GM18951 (cell line): ENCODE results near the gene CSF2RB.

Experiments
- POLR2A ChIP-seq: IDR thresholded peaks from 4 replicates; pipeline ENCODE4 v1.6.1; 2011; ENCODE audit warnings: mild to moderate bottlenecking; ENCODE audit not compliant: insufficient read length, insufficient read depth; ENCODE audit errors: extremely low read depth
- in situ Hi-C: fragments of 300-500 bp; cut with MboI; formaldehyde crosslinking; loops from one replicate; pipeline ENCODE4 v1.12.0; 2022; ENCODE audit warnings: low sequenced_read_pairs, mixed read lengths, inconsistent platforms; ENCODE audit not compliant: unreplicated experiment

The CSF2RB gene

DNA sequence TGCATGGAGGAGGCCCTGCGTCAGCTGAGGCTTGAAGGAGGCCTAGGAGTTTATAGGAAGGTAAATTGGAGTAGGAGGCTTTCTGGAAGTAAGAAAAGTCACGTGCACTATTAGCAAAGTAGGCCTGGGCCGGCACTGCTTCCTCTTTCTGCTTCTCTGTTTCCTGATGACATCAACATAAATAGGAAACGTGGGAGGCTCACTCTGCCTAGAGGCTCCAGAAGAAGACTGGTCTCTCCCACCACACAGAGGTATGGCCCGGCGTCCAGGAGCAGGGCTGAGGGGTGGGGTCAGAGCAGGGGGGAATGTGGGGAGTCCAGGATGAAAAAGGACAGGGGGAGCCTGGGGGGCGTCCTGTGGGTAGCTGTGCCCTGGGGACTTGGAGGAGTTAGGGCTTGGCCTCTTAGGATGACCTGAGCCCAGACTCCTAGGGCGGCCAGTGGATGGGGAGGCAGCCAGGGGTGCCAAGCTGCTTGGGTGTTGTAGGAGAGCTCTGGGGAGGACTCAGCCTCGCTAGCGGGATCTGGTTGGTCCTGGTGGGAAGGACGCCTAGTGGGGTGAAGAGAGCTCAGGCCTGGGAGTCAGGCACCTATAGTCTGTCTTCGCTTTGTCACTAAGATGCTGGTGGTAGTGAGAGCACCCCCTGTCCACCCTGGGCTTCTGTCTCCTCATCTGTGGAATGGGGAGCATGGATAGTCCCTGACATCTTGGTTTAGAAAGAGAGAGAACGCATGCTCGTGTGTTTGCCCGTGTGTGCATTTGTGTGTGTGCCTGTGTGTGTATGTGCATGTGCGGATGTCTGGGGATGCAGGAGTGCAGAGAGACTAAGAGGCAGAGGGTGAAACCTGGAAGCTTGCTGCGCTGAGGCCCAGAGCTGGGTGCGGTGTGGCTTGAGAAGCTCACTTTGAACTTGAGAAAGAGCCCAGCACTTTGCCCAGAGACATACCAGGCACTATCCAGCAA, at the start of gene CSF2RB:
CSF2RB (plus strand) TSS at position 202 of the 963 bp plus-strand sequence. CDS start 8,580 bp downstream, outside the sequence.
- peak; percentile 31 for TF ChIP-seq POLR2A
- in situ Hi-C loops: no loop called here

DNA sequence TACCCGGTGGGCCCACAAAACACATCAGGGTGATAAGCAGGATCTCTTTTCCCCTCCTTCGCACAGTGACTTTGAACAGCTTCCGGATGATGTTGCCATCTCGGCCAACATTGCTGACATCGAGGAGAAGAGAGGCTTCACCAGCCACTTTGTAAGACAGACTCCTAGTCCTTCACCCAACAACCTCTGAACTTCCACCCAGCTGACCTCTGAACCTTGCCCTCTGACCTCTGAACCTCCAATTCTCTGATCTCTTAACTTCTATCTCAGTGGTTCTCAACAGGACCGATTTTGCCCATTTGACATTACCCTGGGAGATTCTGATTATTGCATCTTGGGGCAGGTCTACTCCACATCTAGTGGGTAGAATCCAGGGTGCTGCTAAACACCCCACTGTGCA, 49.4 kb upstream of the CSF2RB start:
- in situ Hi-C loops: loop anchor here (10.0 kb wide), 1 partner anchor 111 kb away; no protein-coding TSS in a partner anchor
- no peak for TF ChIP-seq POLR2A

DNA sequence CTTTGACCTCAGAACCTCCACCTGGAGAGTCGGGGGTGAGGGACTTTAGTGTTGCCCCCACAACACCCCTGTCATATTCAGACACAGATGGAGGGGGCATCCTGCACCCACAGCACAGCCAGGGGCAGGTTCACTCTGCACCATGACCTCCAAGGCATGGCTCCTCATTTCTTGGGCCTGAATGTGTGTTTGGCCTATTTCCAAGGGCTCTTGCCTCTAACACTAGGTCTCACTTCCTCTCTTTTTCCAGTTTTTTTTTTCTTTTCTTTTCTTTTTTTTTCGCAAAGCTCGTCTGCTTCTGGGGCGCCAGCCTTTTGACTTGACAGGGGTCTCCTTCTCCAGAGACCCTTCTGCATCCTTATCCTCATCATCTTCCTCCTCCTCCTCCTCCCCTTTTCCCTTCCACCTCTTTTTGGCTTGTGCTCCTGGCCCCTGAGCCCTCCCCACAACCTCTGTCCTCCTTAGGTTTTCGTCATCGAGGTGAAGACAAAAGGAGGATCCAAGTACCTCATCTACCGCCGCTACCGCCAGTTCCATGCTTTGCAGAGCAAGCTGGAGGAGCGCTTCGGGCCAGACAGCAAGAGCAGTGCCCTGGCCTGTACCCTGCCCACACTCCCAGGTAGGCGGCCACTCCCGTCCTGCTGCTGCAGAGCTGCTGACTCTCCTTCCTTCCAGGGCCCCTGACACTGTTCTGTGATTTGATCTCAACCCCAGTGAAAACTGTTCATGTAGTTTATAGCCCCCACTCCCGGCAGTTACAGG, 48.8 kb upstream of the CSF2RB start:
- TF ChIP-seq POLR2A: no peak

DNA sequence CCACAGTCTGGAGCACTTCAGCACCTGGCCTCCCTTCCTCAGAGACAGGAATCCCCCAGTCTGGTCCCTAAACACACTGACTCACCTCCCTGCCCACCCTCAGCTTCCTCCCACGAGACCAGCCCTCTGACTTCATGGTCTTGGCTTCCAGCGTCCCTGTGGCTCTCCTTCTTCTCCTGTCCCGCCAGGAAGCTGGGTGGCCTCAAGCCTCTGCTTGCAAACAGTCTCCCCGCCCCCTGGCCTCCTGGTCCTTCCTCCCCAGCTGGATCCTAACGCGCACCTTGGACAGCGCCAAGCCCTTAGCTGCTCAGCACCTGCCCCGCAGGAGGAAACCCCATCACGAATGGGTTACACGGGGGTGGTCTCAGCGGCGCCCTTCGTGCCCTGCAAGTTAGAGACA, 48.1 kb upstream of the CSF2RB start:
- TF ChIP-seq POLR2A: no peak
- in situ Hi-C loops: loop anchor here (10.0 kb wide), 1 partner anchor 109 kb away; no protein-coding TSS in a partner anchor

More for the DNA sequence above, 48.8 kb upstream of the CSF2RB start:
- in situ Hi-C loops: loop anchor here (10.0 kb wide), 1 partner anchor 110 kb away; no protein-coding TSS in a partner anchor

DNA sequence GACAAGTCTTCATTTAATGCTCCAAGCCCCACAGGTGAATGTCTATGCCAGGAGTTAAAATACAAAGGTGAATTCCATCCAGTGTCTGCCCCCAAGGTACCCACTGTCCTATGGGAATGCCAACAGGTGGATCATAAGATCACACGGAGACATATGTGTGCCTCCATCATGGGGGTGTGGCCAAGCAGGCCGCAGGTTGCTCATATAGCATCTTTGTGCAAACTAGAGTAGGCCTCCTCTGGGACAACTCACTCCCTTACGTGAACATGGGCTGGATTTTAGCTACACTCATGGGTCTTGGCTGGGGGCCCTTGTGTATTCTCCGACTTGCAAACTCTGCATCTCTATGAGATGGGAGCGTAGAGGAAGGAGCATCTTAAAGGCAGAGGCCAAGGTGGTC, 45.7 kb upstream of the CSF2RB start:
- no peak for TF ChIP-seq POLR2A
- in situ Hi-C loops: loop anchor here (10.0 kb wide), 1 partner anchor 107 kb away; no protein-coding TSS in a partner anchor

DNA sequence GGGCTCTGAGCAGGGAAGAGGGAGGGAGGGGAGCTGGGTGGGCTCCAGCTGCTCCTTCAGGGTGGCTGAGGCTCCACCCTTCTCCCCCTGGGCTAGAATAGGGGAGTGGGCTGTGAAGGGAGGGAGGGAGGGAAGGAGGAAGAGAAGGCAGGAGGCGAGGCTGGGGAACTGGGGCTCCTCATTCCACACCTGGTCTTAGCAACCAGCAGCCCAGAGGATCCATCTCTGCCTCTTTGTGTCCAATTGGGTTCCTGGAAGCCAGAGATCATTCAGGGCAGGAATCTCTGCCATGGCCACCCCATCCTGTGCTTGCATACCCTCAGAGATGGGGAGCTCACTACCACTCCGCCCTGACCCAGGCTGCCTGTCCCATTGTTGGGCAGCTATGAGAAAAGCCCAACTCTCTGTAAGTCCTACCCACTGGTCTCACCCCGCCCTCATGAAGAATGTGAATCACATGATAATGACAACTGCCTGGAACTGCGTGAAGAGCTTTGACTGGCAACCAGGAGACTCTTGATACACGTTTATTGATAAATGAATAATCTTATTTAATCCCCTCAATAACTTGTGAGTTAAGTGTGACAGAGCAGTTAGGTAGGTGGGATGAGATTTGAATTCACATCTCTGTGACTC, 44.8 kb upstream of the CSF2RB start:
- TF ChIP-seq POLR2A: no peak
- in situ Hi-C loops: loop anchor here (10.0 kb wide), 1 partner anchor 106 kb away; no protein-coding TSS in a partner anchor

DNA sequence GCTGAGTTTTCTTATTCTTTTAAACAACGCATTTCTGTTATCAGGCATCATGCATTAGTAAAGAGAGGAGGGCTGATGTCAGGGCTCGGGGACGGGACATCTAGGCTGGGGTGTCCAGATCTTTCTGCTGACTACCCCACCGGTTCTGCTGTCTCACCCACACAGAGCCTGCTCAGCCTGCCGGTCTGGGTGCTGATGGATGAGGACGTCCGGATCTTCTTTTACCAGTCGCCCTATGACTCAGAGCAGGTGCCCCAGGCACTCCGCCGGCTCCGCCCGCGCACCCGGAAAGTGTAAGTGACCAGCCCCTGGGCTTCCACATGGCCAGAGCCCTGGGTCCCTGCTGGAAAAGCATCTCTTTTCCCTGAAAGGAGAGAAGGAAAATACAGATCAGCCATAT, 43.2 kb upstream of the CSF2RB start:
- no peak for TF ChIP-seq POLR2A
- in situ Hi-C loops: no loop called here

DNA sequence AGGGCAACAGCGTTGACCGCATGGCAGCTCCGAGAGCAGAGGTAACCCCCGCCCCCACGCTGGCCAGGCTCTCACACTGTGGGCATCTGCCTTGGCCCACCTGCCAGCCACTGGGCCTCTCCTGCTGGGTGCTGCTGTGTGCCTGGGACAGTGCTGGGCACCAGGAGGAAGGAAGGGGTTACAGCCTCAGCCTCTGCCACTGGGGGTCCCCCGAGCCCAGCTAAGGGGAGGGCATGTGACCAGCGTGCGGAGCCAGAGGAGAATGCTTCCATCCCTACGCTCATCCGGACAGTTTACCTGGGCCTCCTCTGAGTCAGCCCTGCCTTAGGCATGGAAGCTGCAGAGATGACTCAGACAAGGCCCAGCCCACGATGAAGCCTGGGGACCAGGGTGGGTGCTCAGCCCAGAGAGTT, 41.8 kb upstream of the CSF2RB start:
- TF ChIP-seq POLR2A: no peak
- in situ Hi-C loops: no loop called here

DNA sequence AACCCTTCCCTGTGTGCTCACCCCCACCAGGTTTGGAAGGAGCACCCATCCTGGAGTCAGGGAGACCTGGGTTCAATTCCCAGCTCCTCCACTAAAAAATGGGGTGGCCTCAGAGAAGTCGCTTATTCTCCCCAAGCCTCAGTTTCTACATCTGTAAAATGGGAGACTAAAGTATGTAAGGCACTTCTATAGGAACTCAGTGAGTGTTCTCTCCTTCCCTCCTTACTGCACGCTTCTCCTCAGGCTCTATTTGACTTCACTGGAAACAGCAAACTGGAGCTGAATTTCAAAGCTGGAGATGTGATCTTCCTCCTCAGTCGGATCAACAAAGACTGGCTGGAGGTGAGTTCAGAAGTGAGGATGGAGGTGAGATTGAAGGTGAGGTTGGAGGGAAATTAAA, 41.3 kb upstream of the CSF2RB start:
- no peak for TF ChIP-seq POLR2A
- in situ Hi-C loops: no loop called here

DNA sequence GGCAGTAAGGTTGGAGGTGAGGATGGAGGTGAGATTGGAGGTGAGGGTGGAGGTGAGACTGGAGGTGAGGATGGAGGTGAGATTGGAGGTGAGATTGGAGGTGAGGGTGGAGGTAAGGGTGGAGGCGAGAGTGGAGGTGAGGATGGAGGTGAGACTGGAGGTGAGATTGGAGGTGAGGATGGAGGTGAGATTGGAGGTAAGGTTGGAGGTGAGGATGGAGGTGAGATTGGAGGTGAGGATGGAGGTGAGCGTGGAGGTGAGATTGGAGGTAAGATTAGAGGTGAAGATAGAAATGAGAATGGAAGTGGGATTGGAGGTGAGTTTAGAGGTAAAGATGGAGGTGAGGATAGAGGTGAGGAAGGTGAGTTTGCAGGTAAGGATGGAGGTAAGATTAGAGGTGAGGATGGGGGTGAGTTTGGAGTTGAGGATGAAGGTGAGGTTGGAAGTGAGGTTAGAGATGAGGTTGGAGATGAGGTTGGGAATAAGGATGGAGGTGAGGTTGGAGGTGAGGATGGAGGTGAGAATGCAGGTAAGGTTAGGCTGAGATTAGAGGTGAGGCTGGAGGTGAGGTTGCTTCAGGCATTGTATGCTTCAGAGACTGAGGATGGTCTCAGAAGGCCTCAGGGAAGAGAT, 40.4 kb upstream of the CSF2RB start:
- TF ChIP-seq POLR2A: no peak
- in situ Hi-C loops: no loop called here

DNA sequence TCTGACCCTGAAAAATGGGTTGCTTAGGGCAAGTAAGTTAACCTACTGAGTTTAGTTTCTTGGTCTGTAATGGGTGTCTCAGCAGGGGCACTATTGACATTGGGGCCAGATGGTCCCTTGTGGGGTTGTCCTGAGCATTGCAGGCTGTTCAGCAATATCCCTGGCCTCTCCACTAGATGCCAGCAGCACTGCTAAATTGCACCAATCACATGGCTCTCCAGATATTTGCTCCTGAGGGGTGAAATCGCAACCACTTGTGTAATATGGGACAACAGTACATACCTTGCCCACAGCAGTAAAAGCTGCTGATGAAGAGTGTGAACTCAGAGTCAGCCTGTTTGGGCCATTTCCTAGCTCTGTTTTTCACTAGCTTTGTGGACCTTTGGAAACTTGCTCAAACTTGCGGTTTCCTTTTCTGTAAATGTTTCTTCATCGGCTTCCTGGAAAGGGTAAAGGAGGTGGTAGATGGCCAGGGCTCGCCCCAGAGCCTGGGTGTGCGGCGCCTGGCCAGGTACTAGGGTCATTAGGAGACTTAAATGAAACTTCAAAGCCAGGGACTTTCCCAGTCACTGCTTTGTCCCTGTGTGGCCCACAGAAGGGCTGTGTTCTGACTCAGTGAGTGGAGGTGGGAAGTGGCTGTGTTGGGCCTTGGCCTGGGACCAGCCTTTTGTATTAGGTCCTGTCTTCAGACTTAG, 39.7 kb upstream of the CSF2RB start:
- in situ Hi-C loops: no loop called here
- TF ChIP-seq POLR2A: no peak

DNA sequence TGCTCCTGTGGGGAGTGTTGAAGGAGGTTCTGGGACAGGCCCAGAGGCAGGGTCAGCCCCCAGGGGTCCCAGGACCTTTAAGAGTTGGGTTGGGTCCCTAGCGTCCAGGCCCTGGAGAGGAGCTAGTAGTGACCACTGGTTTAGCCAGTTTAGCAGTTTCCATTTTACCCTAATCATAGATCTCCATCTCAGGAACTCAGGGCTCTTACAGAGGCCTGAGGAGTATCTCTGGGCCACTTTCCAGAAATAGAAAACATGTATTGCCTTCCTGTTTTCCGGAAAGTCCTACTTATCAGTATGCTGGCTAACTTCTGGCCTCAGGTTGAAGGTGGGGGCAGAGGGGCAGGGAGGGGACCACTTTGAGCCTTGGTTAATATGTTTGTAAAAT, 39.1 kb upstream of the CSF2RB start:
- in situ Hi-C loops: no loop called here
- TF ChIP-seq POLR2A: no peak
